K562 (cell line): ENCODE measurements around the gene ARFGAP1. TPM values are rescaled to one million over a fixed set of nuclear protein-coding genes. Genes with fewer than 3 reads are reported as not detected.
A peak's percentile ranks its signal among the peaks of the same experiment; 100 is the strongest.

ENCODE experiments used
- CEBPB ChIP-seq: fragments of 450-650 bp; IDR thresholded peaks from 2 replicates; pipeline ENCODE4 v1.6.1; 2016; ENCODE audit warnings: missing genetic modification characterization, missing compliant biosample characterization
- DACH1 ChIP-seq: fragments of 450-650 bp; IDR thresholded peaks from 2 replicates; pipeline ENCODE4 v1.6.1; 2018; ENCODE audit not compliant: partially characterized antibody
- FUS ChIP-seq: fragments of 200-400 bp; formaldehyde crosslinking; optimal IDR thresholded peaks from 2 replicates; pipeline ENCODE3; 2017; ENCODE audit warnings: low read depth, low read length
- ZNF217 ChIP-seq: sonication (generic); formaldehyde crosslinking; IDR thresholded peaks from 2 replicates; pipeline ENCODE4 v1.8.0; 2022; ENCODE audit warnings: mild to moderate bottlenecking, missing genetic modification reagents
- ZNF3 ChIP-seq: fragments of 250-450 bp; sonication (Bioruptor Pico); IDR thresholded peaks from 2 replicates; pipeline ENCODE4 v1.5.0; 2021; ENCODE audit warnings: mild to moderate bottlenecking, moderate library complexity
- ZNF764 ChIP-seq: fragments of 250-450 bp; sonication (Bioruptor Pico); IDR thresholded peaks from 2 replicates; pipeline ENCODE4 v1.4.0; 2020; ENCODE audit warnings: low read depth, mild to moderate bottlenecking, moderate library complexity
- polyA plus RNA-seq, 8 experiments: library from polyadenylated mRNA; depleted of rRNA in 4 of 8; stranded (reverse) in 5 of 8; unstranded in 3 of 8; fragments of >200 nt; fragmentation: Nextera tagmentation in 2 of 8; fragmentation: Illumina TruSeq in 1 of 8; extraction: Ambion mirVana in 2 of 8; extraction: Trizol in 1 of 8; gene quantifications; 2 replicates each; pipeline versions ENCODE4 v1.2.1 to v1.2.3, GENCODE V29; 2011 to 2014; ENCODE audit warnings: inconsistent platforms in 1 of 8, missing spikeins in 1 of 8
- total RNA-seq, 7 experiments: library from RNA; depleted of rRNA in 6 of 7; stranded (reverse); fragments of >200 nt in 6 of 7; fragmentation: Illumina TruSeq in 2 of 7; extraction: Trizol in 2 of 7; gene quantifications; 2 replicates each; pipeline versions ENCODE4 v1.2.1 to v1.2.3, GENCODE V29; 2011 to 2021; ENCODE audit warnings: low replicate concordance in 1 of 7
- TF ChIP-seq, protein P1 (sequence below), 3 experiments: IDR thresholded peaks in 2 of 3; conservative IDR thresholded peaks in 1 of 3; 2 replicates each; pipeline ENCODE4 v1.5.1; 2011 to 2012; ENCODE audit warnings: low read length in 3 of 3, mild to moderate bottlenecking in 3 of 3, control low read depth in 2 of 3, improper control_type of control experiment in 1 of 3, inconsistent platforms in 1 of 3, low read depth in 1 of 3, mixed read lengths in 1 of 3, moderate library complexity in 1 of 3; ENCODE audit not compliant: insufficient read depth in 2 of 3
- TF ChIP-seq, protein P2 (sequence below), 2 experiments: fragments of 450-650 bp; conservative IDR thresholded peaks; 2 replicates each; pipeline ENCODE4 v1.6.1; 2017; ENCODE audit warnings: mild to moderate bottlenecking in 2 of 2, moderate library complexity in 2 of 2

Gene ARFGAP1
- total and polyA plus RNA-seq, 9 of the 15 experiments (the other 6 are each of a cell fraction or from before 2014, with no cell fraction given): 0.53 to 102 (median 33.5) TPM

DNA sequence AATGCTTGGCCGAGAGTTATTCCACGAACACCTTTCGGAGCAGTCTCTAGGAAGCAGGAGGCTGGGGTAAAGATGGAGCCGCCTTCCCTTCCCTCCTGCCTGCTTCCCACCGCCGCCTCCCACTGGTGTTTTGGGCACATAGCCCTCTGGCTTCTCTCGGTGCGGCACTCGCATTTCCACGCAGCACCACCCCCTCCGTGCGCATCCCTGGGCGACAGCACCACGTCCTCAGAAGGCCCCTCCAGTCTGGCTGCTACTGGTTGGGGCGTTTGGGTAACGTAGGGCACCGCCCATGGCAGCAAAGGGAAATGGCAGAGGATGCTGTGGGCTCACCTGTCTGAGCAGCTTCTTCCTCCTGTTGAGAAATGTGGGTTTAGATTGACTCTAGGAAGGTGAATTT is 22.8 kb downstream of the ARFGAP1 start (continued):
- TF ChIP-seq, protein P1, sequence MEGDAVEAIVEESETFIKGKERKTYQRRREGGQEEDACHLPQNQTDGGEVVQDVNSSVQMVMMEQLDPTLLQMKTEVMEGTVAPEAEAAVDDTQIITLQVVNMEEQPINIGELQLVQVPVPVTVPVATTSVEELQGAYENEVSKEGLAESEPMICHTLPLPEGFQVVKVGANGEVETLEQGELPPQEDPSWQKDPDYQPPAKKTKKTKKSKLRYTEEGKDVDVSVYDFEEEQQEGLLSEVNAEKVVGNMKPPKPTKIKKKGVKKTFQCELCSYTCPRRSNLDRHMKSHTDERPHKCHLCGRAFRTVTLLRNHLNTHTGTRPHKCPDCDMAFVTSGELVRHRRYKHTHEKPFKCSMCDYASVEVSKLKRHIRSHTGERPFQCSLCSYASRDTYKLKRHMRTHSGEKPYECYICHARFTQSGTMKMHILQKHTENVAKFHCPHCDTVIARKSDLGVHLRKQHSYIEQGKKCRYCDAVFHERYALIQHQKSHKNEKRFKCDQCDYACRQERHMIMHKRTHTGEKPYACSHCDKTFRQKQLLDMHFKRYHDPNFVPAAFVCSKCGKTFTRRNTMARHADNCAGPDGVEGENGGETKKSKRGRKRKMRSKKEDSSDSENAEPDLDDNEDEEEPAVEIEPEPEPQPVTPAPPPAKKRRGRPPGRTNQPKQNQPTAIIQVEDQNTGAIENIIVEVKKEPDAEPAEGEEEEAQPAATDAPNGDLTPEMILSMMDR (IDR thresholded peaks at IDR 0.05 in 2 of 3, conservative IDR thresholded peaks at IDR 0.05 in 1 of 3; ENCODE audit: insufficient read depth in 2 of 3, low read depth in 1 of 3, low read length in 3 of 3): peak in 1 of 3 experiments; percentile 18; a peak in 1 of 6 replicates
- no peak for TF ChIP-seq FUS
- no peak for TF ChIP-seq ZNF217 (CRISPR knock-in tag)
- TF ChIP-seq ZNF3 (CRISPR knock-in tag): no peak
- TF ChIP-seq, protein P2, sequence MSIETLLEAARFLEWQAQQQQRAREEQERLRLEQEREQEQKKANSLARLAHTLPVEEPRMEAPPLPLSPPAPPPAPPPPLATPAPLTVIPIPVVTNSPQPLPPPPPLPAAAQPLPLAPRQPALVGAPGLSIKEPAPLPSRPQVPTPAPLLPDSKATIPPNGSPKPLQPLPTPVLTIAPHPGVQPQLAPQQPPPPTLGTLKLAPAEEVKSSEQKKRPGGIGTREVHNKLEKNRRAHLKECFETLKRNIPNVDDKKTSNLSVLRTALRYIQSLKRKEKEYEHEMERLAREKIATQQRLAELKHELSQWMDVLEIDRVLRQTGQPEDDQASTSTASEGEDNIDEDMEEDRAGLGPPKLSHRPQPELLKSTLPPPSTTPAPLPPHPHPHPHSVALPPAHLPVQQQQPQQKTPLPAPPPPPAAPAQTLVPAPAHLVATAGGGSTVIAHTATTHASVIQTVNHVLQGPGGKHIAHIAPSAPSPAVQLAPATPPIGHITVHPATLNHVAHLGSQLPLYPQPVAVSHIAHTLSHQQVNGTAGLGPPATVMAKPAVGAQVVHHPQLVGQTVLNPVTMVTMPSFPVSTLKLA (conservative IDR thresholded peaks at IDR 0.05): no peak
- no peak for TF ChIP-seq DACH1
- no peak for TF ChIP-seq CEBPB (tag)
- peak; percentile 25; the same call in 1 of the 2 replicates for TF ChIP-seq ZNF764
